ENCODE data around the gene RBM12.

RBM12 gene

DNA sequence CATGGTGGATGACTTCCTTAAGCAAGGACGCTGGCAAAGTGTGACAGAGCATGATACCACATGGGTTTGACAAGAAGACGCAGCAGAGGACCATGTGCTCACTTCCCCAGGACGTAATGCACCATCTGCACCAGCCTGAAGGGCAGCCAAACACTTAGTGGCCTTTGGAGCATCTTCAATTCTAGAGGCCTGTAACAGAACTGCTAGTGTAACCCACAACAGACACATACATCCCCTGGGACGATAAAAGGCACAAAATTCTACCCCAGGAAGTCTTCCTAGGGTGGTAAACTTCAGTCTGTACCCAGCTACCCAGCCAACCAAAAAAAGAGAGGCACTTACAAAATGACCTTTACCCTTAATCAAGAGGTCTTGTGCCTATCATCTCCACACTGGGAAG is 9.2 kb upstream of the RBM12 start:
- H3K4me1 ChIP-seq (ENCODE audit: insufficient read depth, low read length): no peaks in the 10 kb centered on the region
- TF ChIP-seq, protein P1, sequence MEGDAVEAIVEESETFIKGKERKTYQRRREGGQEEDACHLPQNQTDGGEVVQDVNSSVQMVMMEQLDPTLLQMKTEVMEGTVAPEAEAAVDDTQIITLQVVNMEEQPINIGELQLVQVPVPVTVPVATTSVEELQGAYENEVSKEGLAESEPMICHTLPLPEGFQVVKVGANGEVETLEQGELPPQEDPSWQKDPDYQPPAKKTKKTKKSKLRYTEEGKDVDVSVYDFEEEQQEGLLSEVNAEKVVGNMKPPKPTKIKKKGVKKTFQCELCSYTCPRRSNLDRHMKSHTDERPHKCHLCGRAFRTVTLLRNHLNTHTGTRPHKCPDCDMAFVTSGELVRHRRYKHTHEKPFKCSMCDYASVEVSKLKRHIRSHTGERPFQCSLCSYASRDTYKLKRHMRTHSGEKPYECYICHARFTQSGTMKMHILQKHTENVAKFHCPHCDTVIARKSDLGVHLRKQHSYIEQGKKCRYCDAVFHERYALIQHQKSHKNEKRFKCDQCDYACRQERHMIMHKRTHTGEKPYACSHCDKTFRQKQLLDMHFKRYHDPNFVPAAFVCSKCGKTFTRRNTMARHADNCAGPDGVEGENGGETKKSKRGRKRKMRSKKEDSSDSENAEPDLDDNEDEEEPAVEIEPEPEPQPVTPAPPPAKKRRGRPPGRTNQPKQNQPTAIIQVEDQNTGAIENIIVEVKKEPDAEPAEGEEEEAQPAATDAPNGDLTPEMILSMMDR (IDR thresholded peaks at IDR 0.05; ENCODE audit: borderline replicate concordance, extremely low read depth, low read length, poor library complexity, severe bottlenecking): no peak
- TF ChIP-seq EZH2 (IDR thresholded peaks at IDR 0.05; ENCODE audit: borderline replicate concordance, low read depth, low read length, severe bottlenecking): no peak
- H3K4me3 ChIP-seq (ENCODE audit: low read depth in 1 of 2, low read length in 2 of 2): no peak overlapping the region
- ATAC-seq (ENCODE audit: insufficient read depth, low read depth): no peak
- no peaks in the 10 kb centered on the region for H4K20me1 ChIP-seq (ENCODE audit: insufficient read depth, low read length)
- H2AFZ ChIP-seq (ENCODE audit: low read depth, low read length): no peak overlapping the region
- H3K27ac ChIP-seq (ENCODE audit: low read length): no peak overlapping the region
- no peaks in the 10 kb centered on the region for H3K27me3 ChIP-seq (ENCODE audit: insufficient read depth, low read length, poor library complexity)
- H3K79me2 ChIP-seq (ENCODE audit: insufficient read depth, low read length): no peaks in the 10 kb centered on the region
- DNase-seq: peak; percentile 2
- H3K4me2 ChIP-seq (ENCODE audit: insufficient read depth, low read length): no peak overlapping the region
- H3K9ac ChIP-seq (ENCODE audit: low read depth, low read length): no peak overlapping the region
- H3K36me3 ChIP-seq (ENCODE audit: insufficient read depth, low read length): peaks cover 53% of the 10 kb centered on the region
- no peaks in the 10 kb centered on the region for H3K9me3 ChIP-seq (ENCODE audit: insufficient read depth, low read length, severe bottlenecking)

DNA sequence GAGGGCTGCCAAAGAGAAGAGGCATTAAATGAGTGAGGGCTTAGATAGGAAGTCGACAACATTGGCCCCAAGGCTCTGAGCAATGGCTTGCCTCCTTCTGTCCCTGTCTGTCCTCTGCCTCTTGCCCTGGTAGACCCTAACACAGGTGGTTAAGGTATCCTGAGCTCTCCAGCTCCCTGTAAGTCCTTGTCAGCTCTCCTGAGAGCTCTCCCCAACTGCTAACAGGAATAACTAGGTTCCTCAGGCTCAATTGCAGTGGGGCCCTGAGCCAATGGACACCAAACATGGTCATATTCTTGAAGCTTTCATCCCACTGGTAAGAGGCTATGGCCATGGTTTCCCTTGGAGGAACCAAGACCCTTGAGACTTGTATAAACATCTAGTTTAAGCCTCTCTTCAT is 5.0 kb upstream of the RBM12 start:
- Histone ChIP-seq H3K4me3 (ENCODE audit: low read depth in 1 of 2, low read length in 2 of 2) (no peak overlapping the region), H3K79me2 (ENCODE audit: insufficient read depth, low read length) (peaks cover 4% of the 10 kb centered on the region), H3K27ac (ENCODE audit: low read length) (no peak overlapping the region), H2AFZ (ENCODE audit: low read depth, low read length) (no peak overlapping the region), H3K4me2 (ENCODE audit: insufficient read depth, low read length) (no peak overlapping the region), H4K20me1 (ENCODE audit: insufficient read depth, low read length) (no peaks in the 10 kb centered on the region), H3K9ac (ENCODE audit: low read depth, low read length) (no peak overlapping the region), H3K27me3 (ENCODE audit: insufficient read depth, low read length, poor library complexity) (no peaks in the 10 kb centered on the region), H3K4me1 (ENCODE audit: insufficient read depth, low read length) (peaks cover 4% of the 10 kb centered on the region), H3K9me3 (ENCODE audit: insufficient read depth, low read length, severe bottlenecking) (no peaks in the 10 kb centered on the region), H3K36me3 (ENCODE audit: insufficient read depth, low read length) (peaks cover 53% of the 10 kb centered on the region)
- TF ChIP-seq, protein P1 (IDR thresholded peaks at IDR 0.05; ENCODE audit: borderline replicate concordance, extremely low read depth, low read length, poor library complexity, severe bottlenecking): no peak
- TF ChIP-seq EZH2 (IDR thresholded peaks at IDR 0.05; ENCODE audit: borderline replicate concordance, low read depth, low read length, severe bottlenecking): no peak
- no peak for ATAC-seq (ENCODE audit: insufficient read depth, low read depth)
- no peak for DNase-seq

DNA sequence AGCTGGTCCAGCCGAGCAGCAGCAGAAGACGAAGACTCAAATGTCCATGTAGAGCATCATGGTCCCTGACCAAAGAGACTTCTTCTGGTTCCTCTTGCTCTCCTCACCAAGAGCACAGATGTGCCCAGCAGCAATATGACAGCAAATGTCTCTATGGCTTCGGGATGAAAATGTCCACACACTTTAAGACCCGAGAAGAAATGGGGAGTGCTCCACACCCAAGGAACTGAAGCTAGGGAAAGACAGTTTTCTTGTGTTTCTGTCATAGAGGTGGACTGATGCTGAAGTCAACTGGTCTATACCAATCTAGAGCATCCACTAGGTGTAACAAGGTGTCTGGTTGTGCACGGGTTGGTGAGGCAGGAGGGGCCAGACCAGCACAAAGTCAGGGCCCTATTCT is 4.5 kb upstream of the RBM12 start:
- TF ChIP-seq, protein P1 (IDR thresholded peaks at IDR 0.05; ENCODE audit: borderline replicate concordance, extremely low read depth, low read length, poor library complexity, severe bottlenecking): no peak
- TF ChIP-seq EZH2 (IDR thresholded peaks at IDR 0.05; ENCODE audit: borderline replicate concordance, low read depth, low read length, severe bottlenecking): no peak
- H3K4me1 ChIP-seq (ENCODE audit: insufficient read depth, low read length): peaks cover 4% of the 10 kb centered on the region
- H3K4me2 ChIP-seq (ENCODE audit: insufficient read depth, low read length): no peak overlapping the region
- no peak overlapping the region for H2AFZ ChIP-seq (ENCODE audit: low read depth, low read length)
- DNase-seq (peak; percentile 2), ATAC-seq (ENCODE audit: insufficient read depth, low read depth) (no peak)
- H3K4me3 ChIP-seq (ENCODE audit: low read depth in 1 of 2, low read length in 2 of 2): no peak overlapping the region
- H3K79me2 ChIP-seq (ENCODE audit: insufficient read depth, low read length): peaks cover 8% of the 10 kb centered on the region
- H3K27me3 ChIP-seq (ENCODE audit: insufficient read depth, low read length, poor library complexity): no peaks in the 10 kb centered on the region
- H3K9ac ChIP-seq (ENCODE audit: low read depth, low read length): no peak overlapping the region
- H4K20me1 ChIP-seq (ENCODE audit: insufficient read depth, low read length): peaks cover 2% of the 10 kb centered on the region; the same call in 1 of the 2 replicates
- no peak overlapping the region for H3K27ac ChIP-seq (ENCODE audit: low read length)
- H3K36me3 ChIP-seq (ENCODE audit: insufficient read depth, low read length): peaks cover 51% of the 10 kb centered on the region
- no peaks in the 10 kb centered on the region for H3K9me3 ChIP-seq (ENCODE audit: insufficient read depth, low read length, severe bottlenecking)

DNA sequence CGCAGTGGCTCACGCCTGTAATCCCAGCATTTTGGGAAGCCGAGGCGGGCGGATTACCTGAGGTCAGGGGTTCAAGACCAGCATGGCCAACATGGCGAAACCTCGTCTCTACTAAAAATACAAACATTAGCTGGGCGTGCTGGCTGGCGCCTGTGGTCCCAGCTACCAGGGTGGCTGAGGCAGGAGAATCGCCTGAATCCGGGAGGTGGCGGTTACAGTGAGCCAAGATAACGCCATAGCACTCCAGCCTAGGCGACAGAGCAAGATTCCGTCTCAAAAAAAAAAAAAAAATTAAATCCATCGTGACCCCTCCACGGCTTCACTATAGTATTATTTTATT is 1.2 kb upstream of the RBM12 start:
- no peak for DNase-seq
- Histone ChIP-seq H3K4me3 (ENCODE audit: low read depth in 1 of 2, low read length in 2 of 2) (no peak overlapping the region), H2AFZ (ENCODE audit: low read depth, low read length) (no peak overlapping the region), H3K4me1 (ENCODE audit: insufficient read depth, low read length) (peaks cover 33% of the 10 kb centered on the region), H4K20me1 (ENCODE audit: insufficient read depth, low read length) (peaks cover 34% of the 10 kb centered on the region), H3K27me3 (ENCODE audit: insufficient read depth, low read length, poor library complexity) (no peaks in the 10 kb centered on the region), H3K9me3 (ENCODE audit: insufficient read depth, low read length, severe bottlenecking) (no peaks in the 10 kb centered on the region), H3K4me2 (ENCODE audit: insufficient read depth, low read length) (no peak overlapping the region), H3K36me3 (ENCODE audit: insufficient read depth, low read length) (peaks cover 27% of the 10 kb centered on the region), H3K27ac (ENCODE audit: low read length) (no peak overlapping the region), H3K9ac (ENCODE audit: low read depth, low read length) (no peak overlapping the region), H3K79me2 (ENCODE audit: insufficient read depth, low read length) (peaks cover 42% of the 10 kb centered on the region)
- ATAC-seq (ENCODE audit: insufficient read depth, low read depth): no peak
- TF ChIP-seq, protein P1 (IDR thresholded peaks at IDR 0.05; ENCODE audit: borderline replicate concordance, extremely low read depth, low read length, poor library complexity, severe bottlenecking): no peak
- TF ChIP-seq EZH2 (IDR thresholded peaks at IDR 0.05; ENCODE audit: borderline replicate concordance, low read depth, low read length, severe bottlenecking): no peak
